MM.1S (cell line): Measurements from ENCODE around the gene AK9.

Source experiments
- EZH2 ChIP-seq: fragments of 300-600 bp; sonication (generic); optimal IDR thresholded peaks from 2 replicates; pipeline ENCODE3; 2017; ENCODE audit warnings: low read depth, mild to moderate bottlenecking, antibody characterized with exemption, low read length, mixed read lengths
- EZH2phosphoT487 ChIP-seq: fragments of 300-600 bp; sonication (generic); IDR thresholded peaks from 2 replicates; pipeline ENCODE4 v1.6.1; 2018; ENCODE audit warnings: antibody characterized with exemption, low read length
- TF ChIP-seq, protein P1 (sequence below): fragments of 300-600 bp; sonication (generic); IDR thresholded peaks from 2 replicates; pipeline ENCODE4 v1.5.1; 2016; ENCODE audit warnings: antibody characterized with exemption, low read length, mixed read lengths

DNA sequence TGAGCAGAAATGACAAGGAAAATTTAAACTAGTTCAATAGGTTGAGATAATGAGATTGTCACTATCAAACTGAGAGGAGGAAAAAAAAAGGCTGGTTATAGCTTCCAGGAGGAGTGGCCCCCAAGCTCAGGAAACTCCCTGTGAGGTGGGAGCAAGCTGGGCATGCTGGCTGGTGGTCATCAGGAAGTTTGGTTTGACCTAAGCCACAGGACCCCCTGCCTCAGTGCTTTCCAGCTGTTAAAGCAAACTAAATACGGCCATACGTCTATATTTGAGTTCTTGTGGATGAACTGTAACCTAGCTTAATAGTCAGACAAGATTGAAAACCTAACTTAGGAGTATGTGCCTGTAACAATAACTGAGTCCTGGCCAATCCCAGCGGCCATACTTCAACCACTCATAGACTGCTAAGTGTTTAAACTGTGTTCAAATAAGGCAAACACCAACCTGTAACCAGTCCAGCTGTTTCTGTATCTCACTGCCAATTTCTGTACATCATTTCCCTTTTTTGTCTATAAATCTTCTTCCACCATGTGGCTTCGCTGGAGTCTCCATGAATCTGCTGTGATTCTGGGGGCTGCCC is 183.4 kb downstream of the AK9 start:
- TF ChIP-seq, protein P1, sequence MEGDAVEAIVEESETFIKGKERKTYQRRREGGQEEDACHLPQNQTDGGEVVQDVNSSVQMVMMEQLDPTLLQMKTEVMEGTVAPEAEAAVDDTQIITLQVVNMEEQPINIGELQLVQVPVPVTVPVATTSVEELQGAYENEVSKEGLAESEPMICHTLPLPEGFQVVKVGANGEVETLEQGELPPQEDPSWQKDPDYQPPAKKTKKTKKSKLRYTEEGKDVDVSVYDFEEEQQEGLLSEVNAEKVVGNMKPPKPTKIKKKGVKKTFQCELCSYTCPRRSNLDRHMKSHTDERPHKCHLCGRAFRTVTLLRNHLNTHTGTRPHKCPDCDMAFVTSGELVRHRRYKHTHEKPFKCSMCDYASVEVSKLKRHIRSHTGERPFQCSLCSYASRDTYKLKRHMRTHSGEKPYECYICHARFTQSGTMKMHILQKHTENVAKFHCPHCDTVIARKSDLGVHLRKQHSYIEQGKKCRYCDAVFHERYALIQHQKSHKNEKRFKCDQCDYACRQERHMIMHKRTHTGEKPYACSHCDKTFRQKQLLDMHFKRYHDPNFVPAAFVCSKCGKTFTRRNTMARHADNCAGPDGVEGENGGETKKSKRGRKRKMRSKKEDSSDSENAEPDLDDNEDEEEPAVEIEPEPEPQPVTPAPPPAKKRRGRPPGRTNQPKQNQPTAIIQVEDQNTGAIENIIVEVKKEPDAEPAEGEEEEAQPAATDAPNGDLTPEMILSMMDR = no peak
- no peak for TF ChIP-seq EZH2
- no peak for TF ChIP-seq EZH2phosphoT487
